ENCODE measurements around the gene KIFAP3. TPM values are rescaled to one million over a fixed set of nuclear protein-coding genes. Genes with fewer than 3 reads are reported as not detected.

KIFAP3 gene
- total RNA-seq, 1 experiment from 2014 or later, result 29.2 TPM

- peaks cover 14% of the 10 kb centered on the region for H3K36me3 Mint-ChIP-seq (ENCODE audit: insufficient read depth, unreplicated experiment)
- intact Hi-C loops (cut with micrococcal nuclease), result no loop called here
- DNase-seq (ENCODE audit: unreplicated experiment), result peak; percentile 9
- H3K4me1 Mint-ChIP-seq (ENCODE audit: insufficient read depth, unreplicated experiment), result peaks cover 22% of the 10 kb centered on the region
- no peaks in the 10 kb centered on the region for H3K27me3 Mint-ChIP-seq (ENCODE audit: insufficient read depth, unreplicated experiment)
- ChIA-PET CTCF (no interaction called here), POLR2A (no interaction called here)
- no peak for TF ChIP-seq CTCF (IDR thresholded peaks at IDR 0.05; ENCODE audit: unreplicated experiment)
- H3K27ac Mint-ChIP-seq (ENCODE audit: low read depth, unreplicated experiment), result no peak overlapping the region
- BruUV-seq (replicated peaks), result no TSS peak
- no peaks in the 10 kb centered on the region for H3K9me3 Mint-ChIP-seq (ENCODE audit: unreplicated experiment)
- H3K4me3 Mint-ChIP-seq (ENCODE audit: unreplicated experiment), result no peak overlapping the region
Measured at GRCh38 chr1:170032531-170033280, 41.8 kb downstream of the KIFAP3 start.

GRCh38 chr1:170030212-170030611, 44.3 kb downstream of the KIFAP3 start:
- H3K4me1 Mint-ChIP-seq (ENCODE audit: insufficient read depth, unreplicated experiment), result peaks cover 22% of the 10 kb centered on the region
- BruUV-seq (replicated peaks), result no TSS peak
- no peak overlapping the region for H3K4me3 Mint-ChIP-seq (ENCODE audit: unreplicated experiment)
- CTCF ChIA-PET, result interaction anchor here (0.9 kb wide), 1 partner anchor 15 kb away, joined by 3 read pairs; no protein-coding TSS in a partner anchor
- POLR2A ChIA-PET, result no interaction called here
- TF ChIP-seq CTCF (IDR thresholded peaks at IDR 0.05; ENCODE audit: unreplicated experiment), result no peak
- H3K27me3 Mint-ChIP-seq (ENCODE audit: insufficient read depth, unreplicated experiment), result no peaks in the 10 kb centered on the region
- DNase-seq (ENCODE audit: unreplicated experiment), result no peak
- peaks cover 19% of the 10 kb centered on the region for H3K36me3 Mint-ChIP-seq (ENCODE audit: insufficient read depth, unreplicated experiment)
- intact Hi-C loops (cut with micrococcal nuclease), result no loop called here
- H3K27ac Mint-ChIP-seq (ENCODE audit: low read depth, unreplicated experiment), result no peak overlapping the region
- H3K9me3 Mint-ChIP-seq (ENCODE audit: unreplicated experiment), result peaks cover 10% of the 10 kb centered on the region

- no peak for TF ChIP-seq CTCF (IDR thresholded peaks at IDR 0.05; ENCODE audit: unreplicated experiment)
- peak; percentile 19 for DNase-seq (ENCODE audit: unreplicated experiment)
- no TSS peak for BruUV-seq (replicated peaks)
- Mint-ChIP-seq H3K4me1 (ENCODE audit: insufficient read depth, unreplicated experiment) (peaks cover 20% of the 10 kb centered on the region), H3K9me3 (ENCODE audit: unreplicated experiment) (peaks cover 10% of the 10 kb centered on the region), H3K36me3 (ENCODE audit: insufficient read depth, unreplicated experiment) (peaks cover 27% of the 10 kb centered on the region), H3K4me3 (ENCODE audit: unreplicated experiment) (no peak overlapping the region), H3K27ac (ENCODE audit: low read depth, unreplicated experiment) (no peak overlapping the region), H3K27me3 (ENCODE audit: insufficient read depth, unreplicated experiment) (no peaks in the 10 kb centered on the region)
- ChIA-PET CTCF (interaction anchor here (0.7 kb wide), 1 partner anchor 778 kb away, joined by 3 read pairs; no protein-coding TSS in a partner anchor), POLR2A (no interaction called here)
- intact Hi-C loops (cut with micrococcal nuclease), result no loop called here
Measured at GRCh38 chr1:170027760-170028159, 46.7 kb downstream of the KIFAP3 start.

GRCh38 chr1:170020859-170021258, 53.6 kb downstream of the KIFAP3 start:
- intact Hi-C loops (cut with micrococcal nuclease), result no loop called here
- Mint-ChIP-seq H3K27ac (ENCODE audit: low read depth, unreplicated experiment) (no peak overlapping the region), H3K9me3 (ENCODE audit: unreplicated experiment) (peaks cover 10% of the 10 kb centered on the region), H3K36me3 (ENCODE audit: insufficient read depth, unreplicated experiment) (peaks cover 25% of the 10 kb centered on the region), H3K4me3 (ENCODE audit: unreplicated experiment) (no peak overlapping the region), H3K27me3 (ENCODE audit: insufficient read depth, unreplicated experiment) (no peaks in the 10 kb centered on the region), H3K4me1 (ENCODE audit: insufficient read depth, unreplicated experiment) (no peaks in the 10 kb centered on the region)
- POLR2A ChIA-PET, result no interaction called here
- DNase-seq (ENCODE audit: unreplicated experiment), result no peak
- CTCF ChIA-PET, result interaction anchor here (1.0 kb wide), 1 partner anchor 744 kb away, joined by 4 read pairs; no protein-coding TSS in a partner anchor
- TF ChIP-seq CTCF (IDR thresholded peaks at IDR 0.05; ENCODE audit: unreplicated experiment), result no peak
- BruUV-seq (replicated peaks), result no TSS peak

Data from MCF 10A (cell line).